ENCODE results near the gene APEH.
"Not testable (repeated sequence)": the region's sequence is repeated elsewhere in the genome, so short reads cannot be mapped to it uniquely, and the experiment has no call there.

APEH gene

GRCh38 chr3:49668861-49669260 is 5.3 kb upstream of the APEH start:
- DNase-seq (ENCODE audit: low read depth) = peak; percentile 20

GRCh38 chr3:49669352-49669751 is 4.8 kb upstream of the APEH start:
- DNase-seq (ENCODE audit: low read depth) = no peak

- DNase-seq (ENCODE audit: low read depth) = no peak
Measured at GRCh38 chr3:49670940-49671290, 3.2 kb upstream of the APEH start.

GRCh38 chr3:49671291-49672288 is 2.6 kb upstream of the APEH start:
- peak; percentile 48 for DNase-seq (ENCODE audit: low read depth)

GRCh38 chr3:49673121-49673714 is 933 bp upstream of the APEH start:
- no peak for DNase-seq (ENCODE audit: low read depth)

GRCh38 chr3:49674497-49674983 is 389 bp downstream of the APEH start:
- no peak for DNase-seq (ENCODE audit: low read depth)

GRCh38 chr3:49675912-49676311 is 1.8 kb downstream of the APEH start:
- DNase-seq (ENCODE audit: low read depth) = no peak

GRCh38 chr3:49680493-49681231 is 6.5 kb downstream of the APEH start:
- no peak for DNase-seq (ENCODE audit: low read depth)

- no peak for DNase-seq (ENCODE audit: low read depth)
Measured at GRCh38 chr3:49681232-49681522, 7.0 kb downstream of the APEH start.

GRCh38 chr3:49681543-49681942 is 7.4 kb downstream of the APEH start:
- DNase-seq (ENCODE audit: low read depth) = no peak

- peak; percentile 90 for DNase-seq (ENCODE audit: low read depth)
Measured at GRCh38 chr3:49683162-49683561, 9.0 kb downstream of the APEH start.

GRCh38 chr3:49684453-49684852 is 10.3 kb downstream of the APEH start:
- not testable (repeated sequence) for DNase-seq (ENCODE audit: low read depth)

- not testable (repeated sequence) for DNase-seq (ENCODE audit: low read depth)
Measured at GRCh38 chr3:49685103-49685502, 11.0 kb downstream of the APEH start.

GRCh38 chr3:49685846-49686245 is 11.7 kb downstream of the APEH start:
- DNase-seq (ENCODE audit: low read depth) = not testable (repeated sequence)

- not testable (repeated sequence) for DNase-seq (ENCODE audit: low read depth)
Measured at GRCh38 chr3:49686346-49686745, 12.2 kb downstream of the APEH start.

GRCh38 chr3:49686769-49687423 is 12.7 kb downstream of the APEH start:
- DNase-seq (ENCODE audit: low read depth) = peak; percentile 79

- DNase-seq (ENCODE audit: low read depth) = not testable (repeated sequence)
Measured at GRCh38 chr3:49687424-49687795, 13.3 kb downstream of the APEH start.

- DNase-seq (ENCODE audit: low read depth) = not testable (repeated sequence)
Measured at GRCh38 chr3:49688338-49689045, 14.3 kb downstream of the APEH start.

- peak; percentile 82 for DNase-seq (ENCODE audit: low read depth)
Measured at GRCh38 chr3:49689046-49689907, 15.1 kb downstream of the APEH start, which contains the start of the genes MST1 and RNF123. Gene MST1 (minus strand): TSS chr3:49689474. CDS start chr3:49688691, 783 bp downstream. Gene RNF123 (plus strand): TSS chr3:49689557. CDS start chr3:49691166, 1,609 bp downstream.

- DNase-seq (ENCODE audit: low read depth) = not testable (repeated sequence)
Measured at GRCh38 chr3:49689908-49690624, 15.9 kb downstream of the APEH start.
